Activated CD8-positive, alpha-beta T cell treated with anti-CD3 and anti-CD28 coated beads for 36 hours (primary cell): ENCODE results near the gene FETUB. TPM values are rescaled to one million over a fixed set of nuclear protein-coding genes. Genes with fewer than 3 reads are reported as not detected.

Source experiments
- ATAC-seq: fragments of 200-7000 bp; cut with Tn5 transposase; one replicate; pipeline ENCODE4 v1.10.0; 2021; ENCODE audit warnings: mild to moderate bottlenecking, moderate library complexity
- CTCF ChIA-PET: fragments of 350-600 bp; sonication (Branson Sonifier 250); formaldehyde crosslinking; loops from one replicate; lab custom pipeline; 2021; ENCODE audit warnings: antibody characterized with exemption; lab: Charles Lee
- POLR2A ChIA-PET: fragments of 350-600 bp; sonication (Branson Sonifier 250); formaldehyde crosslinking; loops from one replicate; lab custom pipeline; 2021; ENCODE audit warnings: antibody characterized with exemption; lab: Charles Lee
- DNase-seq: peaks from one replicate; pipeline ENCODE4 v3.0.0-alpha.2; 2020
- H3K27ac Mint-ChIP-seq: one replicate; pipeline ENCODE4 v1.8.0; 2021; ENCODE audit warnings: mild to moderate bottlenecking, mixed read lengths
- H3K27me3 Mint-ChIP-seq: one replicate; pipeline ENCODE4 v1.8.0; 2021; ENCODE audit warnings: mixed read lengths
- H3K36me3 Mint-ChIP-seq: one replicate; pipeline ENCODE4 v1.8.0; 2021; ENCODE audit warnings: low read depth, mixed read lengths
- H3K4me1 Mint-ChIP-seq: one replicate; pipeline ENCODE4 v1.8.0; 2021; ENCODE audit warnings: low read depth, mixed read lengths
- H3K4me3 Mint-ChIP-seq: one replicate; pipeline ENCODE4 v1.8.0; 2021; ENCODE audit warnings: mild to moderate bottlenecking, moderate library complexity, mixed read lengths
- H3K9me3 Mint-ChIP-seq: one replicate; pipeline ENCODE4 v1.8.0; 2021; ENCODE audit warnings: mixed read lengths
- CTCF ChIP-seq: fragments of 200-600 bp; IDR thresholded peaks from one replicate; pipeline ENCODE4 v1.8.0; 2022; ENCODE audit warnings: antibody characterized with exemption, mild to moderate bottlenecking
- intact Hi-C: fragments of 100-400 bp; cut with micrococcal nuclease; formaldehyde crosslinking; loops from one replicate; pipeline ENCODE4 v1.10.0; 2022
- total RNA-seq, 2 experiments: library from RNA; stranded (reverse); gene quantifications; one replicate each; pipeline ENCODE4 v1.2.3, GENCODE V29; 2021

The FETUB gene
- total RNA-seq, 2 experiments from 2014 or later, result not detected

GRCh38 chr3:186625600-186626042 lies 14.6 kb upstream of the FETUB start:
- intact Hi-C loops, result no loop called here
- no peaks in the 10 kb centered on the region for H3K36me3 Mint-ChIP-seq
- no peaks in the 10 kb centered on the region for H3K4me1 Mint-ChIP-seq
- TF ChIP-seq CTCF, result no peak
- ChIA-PET CTCF (interaction anchor here (4.7 kb wide), 1 partner anchor 10 kb away, joined by 47 read pairs; no protein-coding TSS in a partner anchor), POLR2A (interaction anchor here (1.5 kb wide), 1 partner anchor 15 kb away, joined by 3 read pairs; the partner anchor contains the start of gene FETUB)
- no peaks in the 10 kb centered on the region for H3K9me3 Mint-ChIP-seq
- H3K27ac Mint-ChIP-seq, result no peak overlapping the region
- H3K4me3 Mint-ChIP-seq, result no peak overlapping the region
- peaks cover 6% of the 10 kb centered on the region for H3K27me3 Mint-ChIP-seq
- DNase-seq (no peak), ATAC-seq (no peak)

- TF ChIP-seq CTCF, result no peak
- H3K4me3 Mint-ChIP-seq, result no peak overlapping the region
These were observed 13.8 kb upstream of the FETUB start for GRCh38 chr3:186626254-186626847.

GRCh38 chr3:186627852-186628414 lies 12.3 kb upstream of the FETUB start:
- TF ChIP-seq CTCF, result no peak
- DNase-seq (no peak), ATAC-seq (no peak)
- no peaks in the 10 kb centered on the region for H3K36me3 Mint-ChIP-seq
- peaks cover 5% of the 10 kb centered on the region for H3K27me3 Mint-ChIP-seq
- H3K4me3 Mint-ChIP-seq, result no peak overlapping the region
- CTCF ChIA-PET, result interaction anchor here (12.7 kb wide), 1 partner anchor 12 kb away, joined by 103 read pairs; the partner anchor contains the start of gene AHSG
- H3K9me3 Mint-ChIP-seq, result no peaks in the 10 kb centered on the region
- POLR2A ChIA-PET, result no interaction called here
- no peak overlapping the region for H3K27ac Mint-ChIP-seq
- intact Hi-C loops, result no loop called here
- H3K4me1 Mint-ChIP-seq, result no peaks in the 10 kb centered on the region

More at GRCh38 chr3:186626254-186626847, 13.8 kb upstream of the FETUB start:
- H3K36me3 Mint-ChIP-seq, result no peaks in the 10 kb centered on the region
- ATAC-seq (no peak), DNase-seq (no peak)
- H3K27me3 Mint-ChIP-seq, result peaks cover 8% of the 10 kb centered on the region
- no peaks in the 10 kb centered on the region for H3K4me1 Mint-ChIP-seq
- ChIA-PET POLR2A (interaction anchor here (0.6 kb wide), 2 partner anchors 244 to 1774 kb away, joined by 3 to 4 read pairs; no protein-coding TSS in a partner anchor), CTCF (interaction anchor here (4.7 kb wide), 1 partner anchor 11 kb away, joined by 47 read pairs; no protein-coding TSS in a partner anchor)
- H3K27ac Mint-ChIP-seq, result no peak overlapping the region
- no peaks in the 10 kb centered on the region for H3K9me3 Mint-ChIP-seq
- intact Hi-C loops, result no loop called here

GRCh38 chr3:186628756-186629155 lies 11.4 kb upstream of the FETUB start:
- ChIA-PET CTCF (interaction anchor here (12.7 kb wide), 1 partner anchor 13 kb away, joined by 103 read pairs; the partner anchor contains the start of gene AHSG), POLR2A (no interaction called here)

More at GRCh38 chr3:186628756-186629155, 11.4 kb upstream of the FETUB start:
- no peaks in the 10 kb centered on the region for H3K36me3 Mint-ChIP-seq
- no peak for ATAC-seq
- H3K9me3 Mint-ChIP-seq, result no peaks in the 10 kb centered on the region
- no peak for TF ChIP-seq CTCF
- DNase-seq, result no peak
- no peak overlapping the region for H3K4me3 Mint-ChIP-seq
- no peaks in the 10 kb centered on the region for H3K4me1 Mint-ChIP-seq
- intact Hi-C loops, result no loop called here
- no peak overlapping the region for H3K27ac Mint-ChIP-seq
- H3K27me3 Mint-ChIP-seq, result peaks cover 2% of the 10 kb centered on the region
